OCI-LY1 (cell line): Measurements from ENCODE around the gene KBTBD2.

Source experiments
- H2AFZ ChIP-seq: fragments of 200-600 bp; sonication (generic), shearing (Covaris generic); 2 replicates; pipeline ENCODE4 v1.6.0; 2014; ENCODE audit warnings: antibody characterized with exemption, mild to moderate bottlenecking, low read length
- H3F3A ChIP-seq: fragments of 200-600 bp; sonication (generic), shearing (Covaris generic); 2 replicates; pipeline ENCODE4 v1.6.0; 2014; ENCODE audit warnings: mild to moderate bottlenecking, antibody characterized with exemption, low read length, moderate library complexity; ENCODE audit not compliant: insufficient read depth
- H3K27ac ChIP-seq: fragments of 200-600 bp; sonication (generic); 2 replicates; pipeline ENCODE4 v1.5.1; 2014; ENCODE audit warnings: low read length, mixed run types, mild to moderate bottlenecking, low read depth; ENCODE audit not compliant: poor library complexity, severe bottlenecking
- H3K27me3 ChIP-seq: fragments of 200-600 bp; sonication (generic); 2 replicates; pipeline ENCODE4 v1.6.0; 2014; ENCODE audit warnings: antibody characterized with exemption, mild to moderate bottlenecking, low read length, moderate library complexity; ENCODE audit not compliant: insufficient read depth
- H3K36me3 ChIP-seq: fragments of 200-600 bp; sonication (generic); 2 replicates; pipeline ENCODE4 v1.6.1; 2014; ENCODE audit warnings: mild to moderate bottlenecking, antibody characterized with exemption, low read length, moderate library complexity, mixed read lengths; ENCODE audit not compliant: insufficient read depth
- H3K4me1 ChIP-seq: fragments of 200-600 bp; sonication (generic); 2 replicates; pipeline ENCODE4 v1.5.1; 2014; ENCODE audit warnings: mild to moderate bottlenecking, low read length, moderate library complexity; ENCODE audit not compliant: insufficient read depth, severe bottlenecking
- H3K4me2 ChIP-seq: fragments of 200-600 bp; sonication (generic), shearing (Covaris generic); 2 replicates; pipeline ENCODE4 v1.6.1; 2014; ENCODE audit warnings: low read length
- H3K4me3 ChIP-seq: fragments of 200-600 bp; sonication (generic); 2 replicates; pipeline ENCODE4 v1.5.1; 2014; ENCODE audit warnings: low read length, low read depth, mild to moderate bottlenecking, mixed read lengths; ENCODE audit not compliant: poor library complexity, severe bottlenecking
- H3K79me2 ChIP-seq: fragments of 200-600 bp; shearing (Covaris generic); 2 replicates; pipeline ENCODE4 v1.6.1; 2016; ENCODE audit warnings: mixed run types, low read length, mixed read lengths; ENCODE audit not compliant: insufficient read depth
- H3K9ac ChIP-seq: fragments of 200-600 bp; sonication (generic), shearing (Covaris generic); 2 replicates; pipeline ENCODE4 v1.6.1; 2014; ENCODE audit warnings: mild to moderate bottlenecking, low read length, mixed read lengths
- H3K9me2 ChIP-seq: fragments of 200-600 bp; sonication (generic), shearing (Covaris generic); 2 replicates; pipeline ENCODE4 v1.6.1; 2014; ENCODE audit warnings: low read depth, mild to moderate bottlenecking, low read length, mixed read lengths
- H3K9me3 ChIP-seq: fragments of 200-600 bp; shearing (Covaris generic); 2 replicates; pipeline ENCODE4 v1.6.1; 2014; ENCODE audit warnings: low read length, mixed read lengths
- H4K20me1 ChIP-seq: fragments of 200-600 bp; sonication (generic), shearing (Covaris generic); 2 replicates; pipeline ENCODE4 v1.6.0; 2016; ENCODE audit warnings: mild to moderate bottlenecking, low read length; ENCODE audit not compliant: insufficient read depth
- CTCF ChIP-seq: fragments of 200-600 bp; sonication (generic), shearing (Covaris generic); IDR thresholded peaks from 2 replicates; pipeline ENCODE4 v1.5.1; 2017; ENCODE audit warnings: mild to moderate bottlenecking, antibody characterized with exemption, low read length, moderate library complexity, mixed read lengths
- EZH2 ChIP-seq: fragments of 200-600 bp; sonication (generic), shearing (Covaris generic); IDR thresholded peaks from 2 replicates; pipeline ENCODE4 v1.8.0; 2017; ENCODE audit warnings: borderline replicate concordance, mixed run types, mild to moderate bottlenecking, antibody characterized with exemption, low read length, moderate library complexity, mixed read lengths

KBTBD2 gene

GRCh38 chr7:32890010-32890792, 1.4 kb downstream of the KBTBD2 start:
- Histone ChIP-seq H3K9me2 (no peaks in the 10 kb centered on the region), H3K9ac (peak overlapping the region; percentile 81), H2AFZ (no peak overlapping the region), H3K27me3 (no peaks in the 10 kb centered on the region; the same call in 1 of the 2 replicates), H3K79me2 (peaks cover 56% of the 10 kb centered on the region), H3K27ac (peak overlapping the region; percentile 88), H3F3A (no peaks in the 10 kb centered on the region), H4K20me1 (no peaks in the 10 kb centered on the region), H3K9me3 (no peaks in the 10 kb centered on the region), H3K4me3 (peak overlapping the region; percentile 73), H3K36me3 (no peaks in the 10 kb centered on the region), H3K4me2 (peak overlapping the region; percentile 83), H3K4me1 (peaks cover 34% of the 10 kb centered on the region)
- TF ChIP-seq EZH2 (no peak), CTCF (no peak)

- peaks cover 72% of the 10 kb centered on the region for H3K79me2 ChIP-seq
- H3K27me3 ChIP-seq: no peaks in the 10 kb centered on the region
- H3K4me3 ChIP-seq: peak overlapping the region; percentile 2
- no peaks in the 10 kb centered on the region for H3K9me2 ChIP-seq
- no peaks in the 10 kb centered on the region for H4K20me1 ChIP-seq
- no peaks in the 10 kb centered on the region for H3K36me3 ChIP-seq
- no peak overlapping the region; the same call in 1 of the 2 replicates for H3K9ac ChIP-seq
- H2AFZ ChIP-seq: no peak overlapping the region
- no peak for TF ChIP-seq CTCF
- TF ChIP-seq EZH2: no peak
- H3K4me1 ChIP-seq: peaks cover 39% of the 10 kb centered on the region
- H3K27ac ChIP-seq: no peak overlapping the region
- H3K4me2 ChIP-seq: peak overlapping the region; percentile 20; the same call in 1 of the 2 replicates
- no peaks in the 10 kb centered on the region for H3K9me3 ChIP-seq
- no peaks in the 10 kb centered on the region for H3F3A ChIP-seq
Measured at GRCh38 chr7:32888505-32888904, 3.1 kb downstream of the KBTBD2 start.

GRCh38 chr7:32887395-32887794, 4.2 kb downstream of the KBTBD2 start:
- Histone ChIP-seq H3K36me3 (no peaks in the 10 kb centered on the region), H3F3A (no peaks in the 10 kb centered on the region), H3K27ac (no peak overlapping the region), H2AFZ (no peak overlapping the region), H3K9me2 (no peaks in the 10 kb centered on the region), H3K4me1 (peaks cover 32% of the 10 kb centered on the region), H3K4me3 (no peak overlapping the region), H3K27me3 (no peaks in the 10 kb centered on the region), H3K9ac (no peak overlapping the region), H3K79me2 (peaks cover 83% of the 10 kb centered on the region), H4K20me1 (no peaks in the 10 kb centered on the region), H3K4me2 (no peak overlapping the region), H3K9me3 (no peaks in the 10 kb centered on the region)
- TF ChIP-seq EZH2: no peak
- TF ChIP-seq CTCF: no peak
